T-helper 2 cell treated with Interferon-gamma antibody and Interleukin-4, amounts not matched to agents 5 μg/mL and 100 μg/mL, for 36 hours (primary cell): ENCODE results near the gene EOLA2.
"Not testable (repeated sequence)": the region's sequence is repeated elsewhere in the genome, so short reads cannot be mapped to it uniquely, and the experiment has no call there.

ENCODE experiments used
- DNase-seq: peaks from one replicate; pipeline ENCODE4 v3.0.0; 2021; ENCODE audit warnings: low spot score
- H3K27ac Mint-ChIP-seq: one replicate; pipeline ENCODE4 v1.8.0; 2021; ENCODE audit warnings: mild to moderate bottlenecking, mixed read lengths
- H3K27me3 Mint-ChIP-seq: one replicate; pipeline ENCODE4 v1.8.0; 2021; ENCODE audit warnings: low read depth, mixed read lengths
- H3K36me3 Mint-ChIP-seq: one replicate; pipeline ENCODE4 v1.8.0; 2021; ENCODE audit warnings: low read depth, mixed read lengths
- H3K4me1 Mint-ChIP-seq: one replicate; pipeline ENCODE4 v1.8.0; 2021; ENCODE audit warnings: low read depth, mixed read lengths
- H3K4me3 Mint-ChIP-seq: one replicate; pipeline ENCODE4 v1.8.0; 2022; ENCODE audit warnings: mild to moderate bottlenecking, moderate library complexity, mixed read lengths
- H3K9me3 Mint-ChIP-seq: one replicate; pipeline ENCODE4 v1.8.0; 2021; ENCODE audit warnings: mixed read lengths

The EOLA2 gene

GRCh38 chrX:149940674-149941024 lies 2.4 kb upstream of the EOLA2 start:
- not testable (repeated sequence) for DNase-seq, H3K36me3 Mint-ChIP-seq, H3K4me1 Mint-ChIP-seq, H3K9me3 Mint-ChIP-seq, H3K27me3 Mint-ChIP-seq
- peak overlapping the region; percentile 87 for H3K4me3 Mint-ChIP-seq
- peak overlapping the region; percentile 94 for H3K27ac Mint-ChIP-seq

GRCh38 chrX:149939905-149940673 lies 1.8 kb upstream of the EOLA2 start:
- DNase-seq = peak; percentile 89
- Mint-ChIP-seq H3K27me3 (no peaks in the 10 kb centered on the region), H3K36me3 (peaks cover 3% of the 10 kb centered on the region), H3K9me3 (no peaks in the 10 kb centered on the region), H3K27ac (peak overlapping the region; percentile 94), H3K4me3 (peak overlapping the region; percentile 87), H3K4me1 (no peaks in the 10 kb centered on the region)

GRCh38 chrX:149939655-149939904 lies 1.3 kb upstream of the EOLA2 start:
- Mint-ChIP-seq H3K36me3 (peaks cover 6% of the 10 kb centered on the region), H3K27me3 (no peaks in the 10 kb centered on the region), H3K9me3 (no peaks in the 10 kb centered on the region), H3K4me3 (peak overlapping the region; percentile 87), H3K4me1 (no peaks in the 10 kb centered on the region), H3K27ac (peak overlapping the region; percentile 94)
- DNase-seq = no peak

- Mint-ChIP-seq H3K27me3 (no peaks in the 10 kb centered on the region), H3K9me3 (no peaks in the 10 kb centered on the region), H3K27ac (peak overlapping the region; percentile 83), H3K36me3 (peaks cover 10% of the 10 kb centered on the region), H3K4me1 (no peaks in the 10 kb centered on the region), H3K4me3 (peak overlapping the region; percentile 46)
- peak; percentile 84 for DNase-seq
These were observed 777 bp upstream of the EOLA2 start for GRCh38 chrX:149938881-149939654.

GRCh38 chrX:149937871-149938426 lies 342 bp downstream of the EOLA2 start:
- Mint-ChIP-seq H3K27me3 (no peaks in the 10 kb centered on the region), H3K36me3 (peaks cover 10% of the 10 kb centered on the region), H3K4me1 (no peaks in the 10 kb centered on the region), H3K27ac (peak overlapping the region; percentile 100), H3K9me3 (no peaks in the 10 kb centered on the region), H3K4me3 (peak overlapping the region; percentile 95)
- no peak for DNase-seq

- H3K27me3 Mint-ChIP-seq, H3K4me1 Mint-ChIP-seq, DNase-seq, H3K9me3 Mint-ChIP-seq: not testable (repeated sequence)
- peak overlapping the region; percentile 95 for H3K4me3 Mint-ChIP-seq
- H3K27ac Mint-ChIP-seq = peak overlapping the region; percentile 83
- peaks cover 10% of the 10 kb centered on the region for H3K36me3 Mint-ChIP-seq
These were observed 963 bp downstream of the EOLA2 start for GRCh38 chrX:149937328-149937727.

- not testable (repeated sequence) for DNase-seq, H3K27ac Mint-ChIP-seq, H3K4me1 Mint-ChIP-seq, H3K9me3 Mint-ChIP-seq, H3K27me3 Mint-ChIP-seq, H3K4me3 Mint-ChIP-seq
- peaks cover 13% of the 10 kb centered on the region for H3K36me3 Mint-ChIP-seq
These were observed 4.7 kb downstream of the EOLA2 start for GRCh38 chrX:149933547-149933946.

GRCh38 chrX:149932970-149933369 lies 5.3 kb downstream of the EOLA2 start:
- H3K9me3 Mint-ChIP-seq, DNase-seq, H3K4me1 Mint-ChIP-seq, H3K4me3 Mint-ChIP-seq, H3K27me3 Mint-ChIP-seq, H3K27ac Mint-ChIP-seq: not testable (repeated sequence)
- H3K36me3 Mint-ChIP-seq = peaks cover 13% of the 10 kb centered on the region

- DNase-seq, H3K4me3 Mint-ChIP-seq, H3K9me3 Mint-ChIP-seq, H3K27ac Mint-ChIP-seq, H3K4me1 Mint-ChIP-seq, H3K27me3 Mint-ChIP-seq: not testable (repeated sequence)
- peaks cover 13% of the 10 kb centered on the region for H3K36me3 Mint-ChIP-seq
These were observed 6.1 kb downstream of the EOLA2 start for GRCh38 chrX:149932150-149932549.

GRCh38 chrX:149931355-149931754 lies 6.9 kb downstream of the EOLA2 start:
- not testable (repeated sequence) for H3K4me3 Mint-ChIP-seq, H3K27me3 Mint-ChIP-seq, H3K27ac Mint-ChIP-seq, H3K9me3 Mint-ChIP-seq, DNase-seq, H3K4me1 Mint-ChIP-seq
- peaks cover 13% of the 10 kb centered on the region for H3K36me3 Mint-ChIP-seq

- not testable (repeated sequence) for H3K9me3 Mint-ChIP-seq, H3K27me3 Mint-ChIP-seq, H3K4me1 Mint-ChIP-seq, DNase-seq, H3K36me3 Mint-ChIP-seq
- Mint-ChIP-seq H3K4me3 (peak within 1 kb of the TSS; percentile 29), H3K27ac (peak within 1 kb of the TSS; percentile 84)
These were observed 8.9 kb downstream of the EOLA2 start, which contains the start of gene HSFX4 for GRCh38 chrX:149929400-149929799. Gene HSFX4, plus strand, starts transcription at chrX:149929573. Its CDS starts 72 bp downstream, at chrX:149929645.

GRCh38 chrX:149928635-149929034 lies 9.7 kb downstream of the EOLA2 start:
- H3K27me3 Mint-ChIP-seq, DNase-seq, H3K4me1 Mint-ChIP-seq, H3K36me3 Mint-ChIP-seq, H3K9me3 Mint-ChIP-seq: not testable (repeated sequence)
- Mint-ChIP-seq H3K4me3 (peak overlapping the region; percentile 29), H3K27ac (peak overlapping the region; percentile 84)

- not testable (repeated sequence) for H3K36me3 Mint-ChIP-seq, H3K4me3 Mint-ChIP-seq, H3K4me1 Mint-ChIP-seq, DNase-seq, H3K27ac Mint-ChIP-seq, H3K9me3 Mint-ChIP-seq, H3K27me3 Mint-ChIP-seq
These were observed 10.4 kb downstream of the EOLA2 start for GRCh38 chrX:149927964-149928258.

GRCh38 chrX:149927245-149927963 lies 10.9 kb downstream of the EOLA2 start:
- not testable (repeated sequence) for H3K36me3 Mint-ChIP-seq, H3K4me3 Mint-ChIP-seq

More at GRCh38 chrX:149927245-149927963, 10.9 kb downstream of the EOLA2 start:
- DNase-seq, H3K27me3 Mint-ChIP-seq, H3K4me1 Mint-ChIP-seq, H3K27ac Mint-ChIP-seq, H3K9me3 Mint-ChIP-seq: not testable (repeated sequence)
